ENCODE data around the gene ARHGEF1. TPM values are rescaled to one million over a fixed set of nuclear protein-coding genes. Genes with fewer than 3 reads are reported as not detected.

The ARHGEF1 gene
- total RNA-seq, 4 donors from 2014 or later = 54.5 to 71.8 (median 59.7) TPM

- Histone ChIP-seq H3K27ac (replicated peaks in 1 of 4) (no peak overlapping the region), H3K4me3 (no peak overlapping the region), H3K27me3 (peaks cover under 1 to 100% (median 64%) of the 10 kb centered on the region in 4 donors), H3K36me3 (no peaks in the 10 kb centered on the region), H3K4me1 (peaks cover 0 to 4% (median 2%) of the 10 kb centered on the region in 4 donors), H3K9me3 (no peaks in the 10 kb centered on the region)
- DNase-seq (ENCODE audit: extremely low spot score) = no peak
- no peak for TF ChIP-seq CTCF (IDR thresholded peaks at IDR 0.05)
- TF ChIP-seq EP300 (IDR thresholded peaks at IDR 0.05) = no peak
- TF ChIP-seq POLR2AphosphoS5 (IDR thresholded peaks at IDR 0.05) = no peak
- TF ChIP-seq POLR2A (IDR thresholded peaks at IDR 0.05; ENCODE audit: low read depth) = no peak
- intact Hi-C loops (cut with DNase I) = no loop called here
- 17% methylated on average over 16 of the region's 18 CpGs for WGBS
Measured at GRCh38 chr19:41922585-41922984, 39.6 kb downstream of the ARHGEF1 start.

- 32% methylated on average over 4 of the region's 6 CpGs for WGBS
- DNase-seq (ENCODE audit: extremely low spot score) = no peak
- TF ChIP-seq POLR2A (IDR thresholded peaks at IDR 0.05; ENCODE audit: low read depth) (no peak), CTCF (IDR thresholded peaks at IDR 0.05) (no peak), POLR2AphosphoS5 (IDR thresholded peaks at IDR 0.05) (no peak), EP300 (IDR thresholded peaks at IDR 0.05) (no peak)
- H3K36me3 ChIP-seq = no peaks in the 10 kb centered on the region
- intact Hi-C loops (cut with DNase I) = no loop called here
- no peak overlapping the region for H3K27ac ChIP-seq (replicated peaks in 1 of 4)
- H3K9me3 ChIP-seq = no peaks in the 10 kb centered on the region
- peaks cover 6 to 10% (median 9%) of the 10 kb centered on the region in 4 donors for H3K4me1 ChIP-seq
- peaks cover 5 to 100% (median 65%) of the 10 kb centered on the region in 4 donors for H3K27me3 ChIP-seq
- H3K4me3 ChIP-seq = no peak overlapping the region
Measured at GRCh38 chr19:41923045-41923788, 40.2 kb downstream of the ARHGEF1 start.

GRCh38 chr19:41924151-41925145 lies 41.5 kb downstream of the ARHGEF1 start:
- Histone ChIP-seq H3K4me3 (no peak overlapping the region), H3K27ac (replicated peaks in 1 of 4) (no peak overlapping the region), H3K4me1 (peaks cover 17 to 21% (median 20%) of the 10 kb centered on the region in 4 donors), H3K9me3 (no peaks in the 10 kb centered on the region), H3K36me3 (no peaks in the 10 kb centered on the region), H3K27me3 (peaks cover 5 to 100% (median 75%) of the 10 kb centered on the region in 4 donors)
- WGBS = 45% methylated on average over 13 of the region's 13 CpGs
- TF ChIP-seq POLR2AphosphoS5 (IDR thresholded peaks at IDR 0.05) = no peak
- no peak for TF ChIP-seq EP300 (IDR thresholded peaks at IDR 0.05)
- no peak for TF ChIP-seq CTCF (IDR thresholded peaks at IDR 0.05)
- TF ChIP-seq POLR2A (IDR thresholded peaks at IDR 0.05; ENCODE audit: low read depth) = no peak
- intact Hi-C loops (cut with DNase I) = no loop called here
- no peak for DNase-seq (ENCODE audit: extremely low spot score)

- Histone ChIP-seq H3K4me1 (peaks cover 17 to 24% (median 20%) of the 10 kb centered on the region in 4 donors), H3K27me3 (peaks cover 5 to 100% (median 84%) of the 10 kb centered on the region in 4 donors), H3K27ac (replicated peaks in 1 of 4) (no peak overlapping the region), H3K36me3 (no peaks in the 10 kb centered on the region), H3K4me3 (no peak overlapping the region), H3K9me3 (no peaks in the 10 kb centered on the region)
- WGBS = 44% methylated on average over 7 of the region's 7 CpGs
- intact Hi-C loops (cut with DNase I) = no loop called here
- TF ChIP-seq CTCF (IDR thresholded peaks at IDR 0.05) = no peak
- no peak for TF ChIP-seq EP300 (IDR thresholded peaks at IDR 0.05)
- TF ChIP-seq POLR2A (IDR thresholded peaks at IDR 0.05; ENCODE audit: low read depth) = no peak
- no peak for TF ChIP-seq POLR2AphosphoS5 (IDR thresholded peaks at IDR 0.05)
- no peak for DNase-seq (ENCODE audit: extremely low spot score)
Measured at GRCh38 chr19:41925208-41926003, 42.4 kb downstream of the ARHGEF1 start.
